Endothelial cell of umbilical vein (primary cell): ENCODE results near the gene MRPL33. TPM values are rescaled to one million over a fixed set of nuclear protein-coding genes. Genes with fewer than 3 reads are reported as not detected.

Experiments
- BruUV-seq: library from RNA; stranded (reverse); fragments of 400-500 nt; replicated peaks from 2 replicates; lab custom pipeline; 2021; lab: Mats Ljungman, UMichigan
- CTCF ChIA-PET: fragments of 300-600, 350-600 bp; sonication (Branson Sonifier 250); formaldehyde crosslinking; loops from one replicate; lab custom pipeline; 2021; ENCODE audit warnings: antibody characterized with exemption, inconsistent platforms; lab: Charles Lee
- POLR2A ChIA-PET: fragments of 300-600, 350-600 bp; sonication (Branson Sonifier 250); formaldehyde crosslinking; loops from one replicate; lab custom pipeline; 2021; ENCODE audit warnings: antibody characterized with exemption, inconsistent platforms; lab: Charles Lee
- DNase-seq: peaks from one replicate; pipeline ENCODE4 v3.0.0-alpha.2; 2011; ENCODE audit warnings: low read depth, low spot score
- FAIRE-seq: peaks from 2 replicates; lab custom pipeline; 2011; peaks lifted over from hg19 to GRCh38; lab: Jason Lieb, UNC
- H2AFZ ChIP-seq: 2 replicates; pipeline ENCODE4 v1.6.0; 2012; ENCODE audit warnings: low read depth, low read length, control low read depth, inconsistent platforms
- H3K27ac ChIP-seq: 2 replicates; pipeline ENCODE4 v1.5.1; 2011; ENCODE audit warnings: low read depth, mild to moderate bottlenecking, control low read depth, low read length, moderate library complexity; ENCODE audit not compliant: insufficient read depth
- H3K27me3 ChIP-seq, 2 experiments: 2 replicates each; pipeline versions ENCODE4 v1.6.0 to v1.6.1; 2011; ENCODE audit warnings: low read length in 2 of 2, mixed read lengths in 1 of 2; ENCODE audit not compliant: control insufficient read depth in 2 of 2, insufficient read depth in 2 of 2
- H3K36me3 ChIP-seq, 2 experiments: 2 replicates in 1 of 2; 3 replicates in 1 of 2; pipeline ENCODE4 v1.5.1; 2011; ENCODE audit warnings: low read length in 2 of 2, mild to moderate bottlenecking in 1 of 2, moderate library complexity in 1 of 2; ENCODE audit not compliant: control insufficient read depth in 2 of 2, insufficient read depth in 2 of 2; ENCODE audit errors: extremely low read depth in 1 of 2
- H3K4me1 ChIP-seq: 3 replicates; pipeline ENCODE4 v1.5.1; 2011; ENCODE audit warnings: mild to moderate bottlenecking, low read length; ENCODE audit not compliant: control insufficient read depth, insufficient read depth; ENCODE audit errors: extremely low read depth
- H3K4me2 ChIP-seq: 2 replicates; pipeline ENCODE4 v1.6.1; 2011; ENCODE audit warnings: low read length, control low read depth, mixed read lengths; ENCODE audit not compliant: insufficient read depth
- H3K4me3 ChIP-seq, 3 experiments: fragments of 200-600 bp in 1 of 3; sonication (generic), shearing (Covaris generic) in 1 of 3; replicated peaks in 1 of 3; 2 replicates each; pipeline ENCODE4 v1.5.1; 2011 to 2016; ENCODE audit warnings: control low read depth in 3 of 3, low read length in 3 of 3, mild to moderate bottlenecking in 2 of 3, inconsistent platforms in 1 of 3, low read depth in 1 of 3, moderate library complexity in 1 of 3; ENCODE audit not compliant: insufficient read depth in 1 of 3
- H3K79me2 ChIP-seq: 2 replicates; pipeline ENCODE4 v1.6.0; 2012; ENCODE audit warnings: low read length, inconsistent platforms; ENCODE audit not compliant: control insufficient read depth, insufficient read depth
- H3K9ac ChIP-seq: replicated peaks from 2 replicates; pipeline ENCODE3; 2011; ENCODE audit warnings: low read length, control low read depth; ENCODE audit not compliant: insufficient read depth; ENCODE audit errors: extremely low read depth
- H3K9me1 ChIP-seq: replicated peaks from 3 replicates; pipeline ENCODE4 v1.6.0; 2011; ENCODE audit warnings: mild to moderate bottlenecking, low read length; ENCODE audit not compliant: control insufficient read depth, insufficient read depth; ENCODE audit errors: extremely low read depth
- H3K9me3 ChIP-seq: replicated peaks from 2 replicates; pipeline ENCODE4 v1.5.1; 2012; ENCODE audit warnings: low read length, inconsistent platforms; ENCODE audit not compliant: control insufficient read depth, insufficient read depth
- H4K20me1 ChIP-seq: replicated peaks from 2 replicates; pipeline ENCODE3; 2011; ENCODE audit warnings: mild to moderate bottlenecking, low read length; ENCODE audit not compliant: control insufficient read depth, insufficient read depth; ENCODE audit errors: extremely low read depth
- FOS ChIP-seq: IDR thresholded peaks from 2 replicates; pipeline ENCODE4 v1.6.1; 2011; ENCODE audit warnings: mild to moderate bottlenecking, low read length, moderate library complexity, borderline replicate concordance; ENCODE audit not compliant: insufficient read depth
- GATA2 ChIP-seq: IDR thresholded peaks from 2 replicates; pipeline ENCODE4 v1.7.0; 2011; ENCODE audit warnings: low read depth, mild to moderate bottlenecking, moderate library complexity, mixed read lengths, low read length; ENCODE audit not compliant: insufficient read length, insufficient read depth
- JUN ChIP-seq: IDR thresholded peaks from 2 replicates; pipeline ENCODE4 v1.6.1; 2011; ENCODE audit warnings: borderline replicate concordance, low read depth; ENCODE audit not compliant: insufficient read length, insufficient read depth
- MYC ChIP-seq: IDR thresholded peaks from one replicate; pipeline ENCODE4 v1.6.1; 2011; ENCODE audit warnings: mild to moderate bottlenecking, low read depth, low read length
- POLR2A ChIP-seq: IDR thresholded peaks from 2 replicates; pipeline ENCODE4 v1.6.1; 2012; ENCODE audit warnings: low read depth, mild to moderate bottlenecking, control low read depth, low read length
- POLR2AphosphoS5 ChIP-seq: IDR thresholded peaks from 2 replicates; pipeline ENCODE4 v1.6.1; 2012; ENCODE audit warnings: low read depth, mild to moderate bottlenecking, control low read depth, low read length, moderate library complexity; ENCODE audit not compliant: insufficient read depth
- dilution Hi-C: fragments of 300-500 bp; cut with MboI; formaldehyde crosslinking; loops from one replicate; pipeline ENCODE4 v1.15.0; 2019; ENCODE audit warnings: low sequenced_read_pairs; ENCODE audit not compliant: extremely low pct_ligation_motif_present
- intact Hi-C: fragments of 100-400 bp; cut with micrococcal nuclease; formaldehyde crosslinking; loops from one replicate; pipeline ENCODE4 v1.10.0; 2022
- polyA plus RNA-seq, 4 experiments: library from polyadenylated mRNA; depleted of rRNA in 3 of 4; stranded (reverse) in 3 of 4; unstranded in 1 of 4; fragments of >200 nt; gene quantifications; 2 replicates each; pipeline versions ENCODE4 v1.2.1 to v1.2.3, GENCODE V29; 2011 to 2012; ENCODE audit warnings: missing spikeins in 1 of 4
- total RNA-seq: library from RNA; stranded (reverse); gene quantifications from 2 replicates; pipeline ENCODE4 v1.2.3, GENCODE V29; 2021
- TF ChIP-seq, protein P1 (sequence below), 2 donors: IDR thresholded peaks; 1 replicate in 1 of 2; 2 replicates in 1 of 2; pipeline ENCODE4 v1.5.1; 2011; ENCODE audit warnings: low read length in 2 of 2, mild to moderate bottlenecking in 2 of 2, moderate library complexity in 2 of 2, control low read depth in 1 of 2, inconsistent platforms in 1 of 2, low read depth in 1 of 2; ENCODE audit not compliant: insufficient read depth in 1 of 2; ENCODE audit errors: extremely low read depth in 1 of 2
- TF ChIP-seq, protein P2 (sequence below): IDR thresholded peaks from 2 replicates; pipeline ENCODE4 v1.6.1; 2011; ENCODE audit not compliant: insufficient read depth, insufficient read length

The MRPL33 gene
- total and polyA plus RNA-seq, 2 donors (not counting 3 experiments of a cell fraction or from before 2014, with no cell fraction given), result 36.1 to 97.4 TPM

DNA sequence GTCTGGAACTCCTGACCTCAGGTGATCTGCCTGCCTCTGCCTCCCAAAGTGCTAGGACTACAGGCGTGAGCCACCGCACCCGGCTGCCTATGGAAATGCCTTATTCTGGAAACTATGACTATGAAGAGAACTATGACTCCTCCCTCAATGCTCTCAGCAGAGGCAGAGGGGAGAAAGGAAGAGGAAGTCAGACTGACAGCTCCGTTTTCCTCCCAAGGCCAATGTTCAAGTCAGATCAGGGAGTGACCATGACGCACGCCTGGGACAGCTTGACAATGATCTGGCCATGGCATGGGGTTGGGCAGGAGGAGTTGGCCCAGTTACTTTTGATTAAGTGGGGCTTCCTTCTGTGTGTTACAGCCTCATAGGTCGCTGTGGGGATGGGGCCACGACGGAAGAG lies 44.3 kb upstream of the MRPL33 start:
- intact Hi-C loops (no loop called here), dilution Hi-C loops (loop anchor here (25.0 kb wide), 1 partner anchor 685 kb away; no protein-coding TSS in a partner anchor)
- Histone ChIP-seq H3K9me1 (no peaks in the 10 kb centered on the region), H3K27me3 (no peaks in the 10 kb centered on the region), H2AFZ (peak overlapping the region; percentile 49), H3K9ac (no peak overlapping the region), H3K4me3 (no peak overlapping the region), H3K4me1 (peaks cover 13% of the 10 kb centered on the region), H3K9me3 (no peaks in the 10 kb centered on the region), H3K27ac (peak overlapping the region; percentile 23), H3K79me2 (no peaks in the 10 kb centered on the region), H3K36me3 (no peaks in the 10 kb centered on the region), H3K4me2 (no peak overlapping the region), H4K20me1 (no peaks in the 10 kb centered on the region)
- DNase-seq (peak; percentile 58), FAIRE-seq (peak; percentile 87)
- peak; percentile 8 for TF ChIP-seq FOS
- TF ChIP-seq, protein P1, sequence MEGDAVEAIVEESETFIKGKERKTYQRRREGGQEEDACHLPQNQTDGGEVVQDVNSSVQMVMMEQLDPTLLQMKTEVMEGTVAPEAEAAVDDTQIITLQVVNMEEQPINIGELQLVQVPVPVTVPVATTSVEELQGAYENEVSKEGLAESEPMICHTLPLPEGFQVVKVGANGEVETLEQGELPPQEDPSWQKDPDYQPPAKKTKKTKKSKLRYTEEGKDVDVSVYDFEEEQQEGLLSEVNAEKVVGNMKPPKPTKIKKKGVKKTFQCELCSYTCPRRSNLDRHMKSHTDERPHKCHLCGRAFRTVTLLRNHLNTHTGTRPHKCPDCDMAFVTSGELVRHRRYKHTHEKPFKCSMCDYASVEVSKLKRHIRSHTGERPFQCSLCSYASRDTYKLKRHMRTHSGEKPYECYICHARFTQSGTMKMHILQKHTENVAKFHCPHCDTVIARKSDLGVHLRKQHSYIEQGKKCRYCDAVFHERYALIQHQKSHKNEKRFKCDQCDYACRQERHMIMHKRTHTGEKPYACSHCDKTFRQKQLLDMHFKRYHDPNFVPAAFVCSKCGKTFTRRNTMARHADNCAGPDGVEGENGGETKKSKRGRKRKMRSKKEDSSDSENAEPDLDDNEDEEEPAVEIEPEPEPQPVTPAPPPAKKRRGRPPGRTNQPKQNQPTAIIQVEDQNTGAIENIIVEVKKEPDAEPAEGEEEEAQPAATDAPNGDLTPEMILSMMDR (IDR thresholded peaks at IDR 0.05; ENCODE audit: extremely low read depth in 1 of 2, insufficient read depth in 1 of 2, low read depth in 1 of 2, low read length in 2 of 2), result no peak
- TF ChIP-seq MYC, result no peak
- no peak for TF ChIP-seq POLR2A
- peak; percentile 38 for TF ChIP-seq JUN
- TF ChIP-seq, protein P2, sequence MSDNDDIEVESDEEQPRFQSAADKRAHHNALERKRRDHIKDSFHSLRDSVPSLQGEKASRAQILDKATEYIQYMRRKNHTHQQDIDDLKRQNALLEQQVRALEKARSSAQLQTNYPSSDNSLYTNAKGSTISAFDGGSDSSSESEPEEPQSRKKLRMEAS, result no peak
- no peak for TF ChIP-seq POLR2AphosphoS5
- no peak for TF ChIP-seq GATA2
- ChIA-PET POLR2A (no interaction called here), CTCF (interaction anchor here (1.2 kb wide), 1 partner anchor 45 kb away, joined by 3 read pairs; no protein-coding TSS in a partner anchor)
- BruUV-seq, result no TSS peak
